Testis (tissue), 2 donors: ENCODE data around the gene SULT2B1.

Source experiments
- CTCF ChIP-seq, 3 experiments: fragments of 450-650 bp in 2 of 3; fragments of 200-600 bp in 1 of 3; sonication (generic) in 1 of 3; IDR thresholded peaks; one replicate each; pipeline ENCODE4 v1.5.1; 2016 to 2019; ENCODE audit warnings: antibody characterized with exemption in 3 of 3, mild to moderate bottlenecking in 2 of 3, moderate library complexity in 1 of 3
- POLR2A ChIP-seq: fragments of 450-650 bp; IDR thresholded peaks from one replicate; pipeline ENCODE4 v1.6.1; 2017; ENCODE audit warnings: antibody characterized with exemption, mild to moderate bottlenecking, moderate library complexity

GRCh38 chr19:48524221-48524620 lies 27.8 kb upstream of the SULT2B1 start:
- TF ChIP-seq CTCF (IDR thresholded peaks at IDR 0.05), result no peak
- no peak for TF ChIP-seq POLR2A
